Measurements from ENCODE around the gene CINP. TPM values are rescaled to one million over a fixed set of nuclear protein-coding genes. Genes with fewer than 3 reads are reported as not detected.
"Not testable (repeated sequence)": the region's sequence is repeated elsewhere in the genome, so short reads cannot be mapped to it uniquely, and the experiment has no call there.

The CINP gene
- polyA plus RNA-seq, 2 donors, result 29.2 to 43.4 TPM

- no peaks in the 10 kb centered on the region for H3K9me3 ChIP-seq (ENCODE audit: control insufficient read depth in 2 of 2, insufficient read depth in 1 of 2, low read depth in 1 of 2, low read length in 1 of 2)
- peak overlapping the region; percentile 51 for H3K4me3 ChIP-seq (ENCODE audit: low read depth in 1 of 2, low read length in 2 of 2)
- no peaks in the 10 kb centered on the region for H3K36me3 ChIP-seq (ENCODE audit: control insufficient read depth in 2 of 2, insufficient read depth in 2 of 2, low read length in 1 of 2)
- H3K27ac ChIP-seq (ENCODE audit: low read depth in 2 of 2, low read length in 1 of 2), result peak overlapping the region; percentile 83 to 94
- peaks cover 3 to 9% of the 10 kb centered on the region in 2 donors for H3K4me1 ChIP-seq (ENCODE audit: control insufficient read depth in 2 of 2, insufficient read depth in 2 of 2, low read length in 1 of 2)
- no peaks in the 10 kb centered on the region for H3K27me3 ChIP-seq (ENCODE audit: control insufficient read depth in 1 of 2, insufficient read depth in 2 of 2, low read length in 2 of 2)
- WGBS, 2 donors, result 48 to 49% methylated on average over 12 of the region's 12 CpGs
These were observed 45.0 kb downstream of the CINP start for GRCh38 chr14:102317564-102318248.

DNA sequence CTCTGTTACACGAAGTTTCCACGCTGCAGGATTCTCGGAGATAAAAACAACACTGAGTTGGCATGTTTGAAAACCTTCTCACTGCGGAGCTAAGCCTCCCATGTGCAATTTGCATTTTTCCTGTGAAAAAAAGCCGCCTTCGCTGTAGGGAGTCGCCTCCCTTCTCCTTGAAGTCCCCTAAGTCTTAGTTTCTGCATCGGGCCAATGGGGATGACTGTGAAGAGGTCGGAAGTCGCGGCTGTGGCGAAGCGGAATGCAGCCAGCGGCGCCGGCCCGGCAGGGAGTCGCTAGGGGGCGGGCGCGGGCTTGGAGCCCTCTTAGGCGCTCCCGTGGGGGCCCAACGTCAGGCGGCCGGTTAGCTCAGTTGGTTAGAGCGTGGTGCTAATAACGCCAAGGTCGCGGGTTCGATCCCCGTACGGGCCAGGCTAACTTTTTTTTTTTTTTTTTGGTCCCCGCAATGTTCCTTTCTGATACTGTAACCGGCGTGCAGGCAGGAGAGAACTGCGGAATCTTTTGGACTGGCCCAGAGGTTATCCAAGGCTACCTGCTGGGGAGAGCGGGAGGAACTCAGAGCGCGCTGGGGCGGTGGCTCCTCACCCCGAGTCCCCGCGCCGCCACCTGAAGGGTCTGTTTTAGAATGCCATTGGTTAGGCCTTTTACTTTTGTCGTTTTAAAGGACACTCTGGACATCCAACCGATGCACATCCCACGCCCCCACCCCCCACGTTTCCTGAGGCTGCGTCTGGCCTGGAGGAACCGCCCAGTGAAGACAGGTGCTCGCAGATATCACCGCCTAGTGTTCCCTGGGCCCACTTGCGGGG is 45.7 kb downstream of the CINP start:
- WGBS, 2 donors, result 0 to 1% methylated on average over 50 to 54 of the region's 54 CpGs
- H3K27ac ChIP-seq (ENCODE audit: low read depth in 2 of 2, low read length in 1 of 2), result peak overlapping the region; percentile 83 to 94
- no peaks in the 10 kb centered on the region for H3K9me3 ChIP-seq (ENCODE audit: control insufficient read depth in 2 of 2, insufficient read depth in 1 of 2, low read depth in 1 of 2, low read length in 1 of 2)
- peak overlapping the region; percentile 51 for H3K4me3 ChIP-seq (ENCODE audit: low read depth in 1 of 2, low read length in 2 of 2)
- no peaks in the 10 kb centered on the region for H3K27me3 ChIP-seq (ENCODE audit: control insufficient read depth in 1 of 2, insufficient read depth in 2 of 2, low read length in 2 of 2)
- H3K4me1 ChIP-seq (ENCODE audit: control insufficient read depth in 2 of 2, insufficient read depth in 2 of 2, low read length in 1 of 2), result peaks cover 3 to 9% of the 10 kb centered on the region in 2 donors
- no peaks in the 10 kb centered on the region for H3K36me3 ChIP-seq (ENCODE audit: control insufficient read depth in 2 of 2, insufficient read depth in 2 of 2, low read length in 1 of 2)

DNA sequence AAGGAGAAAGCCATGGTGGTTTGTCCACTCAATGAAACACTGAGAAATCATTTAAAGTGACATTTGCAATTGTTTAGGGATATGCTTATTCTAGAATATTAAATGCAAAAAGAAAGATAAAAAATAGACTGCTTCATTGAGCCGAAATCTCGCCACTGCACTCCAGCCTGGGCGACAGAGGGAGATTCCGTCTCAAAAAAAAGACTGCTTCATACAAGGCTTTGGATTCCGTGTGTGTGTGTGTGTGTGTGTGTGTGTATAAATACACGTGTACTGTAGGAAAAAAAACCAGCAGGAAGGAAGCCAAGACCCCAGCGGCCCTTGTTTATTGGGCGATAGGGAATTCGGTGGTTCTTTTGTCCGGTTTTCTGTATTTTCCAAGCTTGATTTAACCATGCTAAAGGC is 46.4 kb downstream of the CINP start:
- H3K36me3 ChIP-seq (ENCODE audit: control insufficient read depth in 2 of 2, insufficient read depth in 2 of 2, low read length in 1 of 2), result no peaks in the 10 kb centered on the region
- no peaks in the 10 kb centered on the region for H3K27me3 ChIP-seq (ENCODE audit: control insufficient read depth in 1 of 2, insufficient read depth in 2 of 2, low read length in 2 of 2)
- WGBS, 2 donors, result 1 to 3% methylated on average over 10 of the region's 10 CpGs
- H3K9me3 ChIP-seq (ENCODE audit: control insufficient read depth in 2 of 2, insufficient read depth in 1 of 2, low read depth in 1 of 2, low read length in 1 of 2), result no peaks in the 10 kb centered on the region
- peaks cover 3 to 9% of the 10 kb centered on the region in 2 donors for H3K4me1 ChIP-seq (ENCODE audit: control insufficient read depth in 2 of 2, insufficient read depth in 2 of 2, low read length in 1 of 2)
- H3K27ac ChIP-seq (ENCODE audit: low read depth in 2 of 2, low read length in 1 of 2), result peak overlapping the region; percentile 50 to 57
- peak overlapping the region; percentile 39 to 51 for H3K4me3 ChIP-seq (ENCODE audit: low read depth in 1 of 2, low read length in 2 of 2)

DNA sequence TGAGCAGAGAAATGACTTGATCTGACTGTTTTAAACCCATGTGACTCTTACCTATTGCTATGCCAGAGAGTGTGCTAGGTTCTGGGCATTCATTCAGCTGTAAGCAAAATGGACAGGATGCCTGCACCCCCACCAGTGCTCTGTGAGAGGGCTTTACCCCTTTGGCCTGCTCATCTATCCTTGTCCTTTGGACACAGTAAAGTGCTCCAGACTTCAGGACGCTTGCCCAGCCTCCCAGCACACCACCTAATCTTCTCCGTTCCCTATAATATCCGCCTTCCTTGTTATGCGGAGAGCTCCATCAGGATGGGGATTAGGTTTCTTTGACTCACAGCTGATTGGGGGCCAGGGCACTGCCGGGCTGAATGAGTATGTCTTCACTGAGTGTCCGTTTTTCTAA is 47.6 kb downstream of the CINP start:
- H3K9me3 ChIP-seq (ENCODE audit: control insufficient read depth in 2 of 2, insufficient read depth in 1 of 2, low read depth in 1 of 2, low read length in 1 of 2), result no peaks in the 10 kb centered on the region
- H3K4me1 ChIP-seq (ENCODE audit: control insufficient read depth in 2 of 2, insufficient read depth in 2 of 2, low read length in 1 of 2), result peaks cover 3 to 9% of the 10 kb centered on the region in 2 donors
- no peaks in the 10 kb centered on the region for H3K36me3 ChIP-seq (ENCODE audit: control insufficient read depth in 2 of 2, insufficient read depth in 2 of 2, low read length in 1 of 2)
- no peaks in the 10 kb centered on the region for H3K27me3 ChIP-seq (ENCODE audit: control insufficient read depth in 1 of 2, insufficient read depth in 2 of 2, low read length in 2 of 2)
- WGBS, 2 donors, result 91 to 92% methylated on average over 6 of the region's 6 CpGs
- no peak overlapping the region for H3K27ac ChIP-seq (ENCODE audit: low read depth in 2 of 2, low read length in 1 of 2)
- no peak overlapping the region for H3K4me3 ChIP-seq (ENCODE audit: low read depth in 1 of 2, low read length in 2 of 2)

DNA sequence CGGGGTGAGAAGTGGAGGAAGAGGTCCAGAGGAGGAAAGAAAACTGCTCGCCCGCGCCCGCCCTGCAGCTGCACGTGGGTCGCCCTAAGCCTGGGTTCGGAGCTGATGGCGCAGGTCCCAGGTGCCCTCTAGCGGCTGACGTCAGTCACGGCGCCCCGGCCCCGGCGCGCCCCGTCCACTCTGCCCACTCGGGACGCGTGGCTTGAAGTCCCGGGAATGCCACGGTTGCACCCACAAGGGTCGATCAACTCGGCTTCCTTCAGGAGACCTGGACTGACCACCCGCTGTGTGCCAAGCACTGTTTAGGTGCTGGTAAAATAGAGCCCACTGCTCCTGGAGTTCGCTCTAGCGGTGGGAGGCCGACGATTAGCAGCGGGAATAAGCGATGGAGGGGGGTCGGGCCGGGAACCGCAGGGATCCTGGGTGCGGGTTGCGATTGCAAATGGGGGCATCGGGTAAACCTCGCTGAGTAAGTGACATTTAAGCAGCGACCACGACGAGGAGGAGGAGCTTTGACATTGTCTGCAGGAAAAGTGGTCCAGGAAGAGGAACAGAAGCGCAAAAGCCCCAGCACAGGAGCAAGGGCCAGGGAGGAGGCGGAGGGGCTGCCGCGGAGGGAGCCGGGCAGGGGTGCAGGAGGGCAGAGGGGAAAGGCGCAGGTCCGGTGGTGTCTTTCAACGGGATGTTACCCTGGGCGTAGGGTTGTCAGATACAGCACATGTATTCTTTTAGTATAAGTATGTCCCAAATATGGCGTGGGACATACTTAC is 48.3 kb downstream of the CINP start:
- H3K27me3 ChIP-seq (ENCODE audit: control insufficient read depth in 1 of 2, insufficient read depth in 2 of 2, low read length in 2 of 2), result no peaks in the 10 kb centered on the region
- H3K36me3 ChIP-seq (ENCODE audit: control insufficient read depth in 2 of 2, insufficient read depth in 2 of 2, low read length in 1 of 2), result no peaks in the 10 kb centered on the region
- H3K9me3 ChIP-seq (ENCODE audit: control insufficient read depth in 2 of 2, insufficient read depth in 1 of 2, low read depth in 1 of 2, low read length in 1 of 2), result no peaks in the 10 kb centered on the region
- 7% methylated on average over 52 of the region's 52 CpGs for WGBS, 2 donors
- peaks cover 3 to 9% of the 10 kb centered on the region in 2 donors for H3K4me1 ChIP-seq (ENCODE audit: control insufficient read depth in 2 of 2, insufficient read depth in 2 of 2, low read length in 1 of 2)
- no peak overlapping the region for H3K27ac ChIP-seq (ENCODE audit: low read depth in 2 of 2, low read length in 1 of 2)
- H3K4me3 ChIP-seq (ENCODE audit: low read depth in 1 of 2, low read length in 2 of 2), result peak overlapping the region; percentile 42 to 53

- 0 to 1% methylated on average over 51 to 53 of the region's 53 CpGs for WGBS, 2 donors
- Histone ChIP-seq H3K4me1 (ENCODE audit: control insufficient read depth in 2 of 2, insufficient read depth in 2 of 2, low read length in 1 of 2) (no peaks in the 10 kb centered on the region), H3K9me3 (ENCODE audit: control insufficient read depth in 2 of 2, insufficient read depth in 1 of 2, low read depth in 1 of 2, low read length in 1 of 2) (no peaks in the 10 kb centered on the region), H3K27ac (ENCODE audit: low read depth in 2 of 2, low read length in 1 of 2) (peak within 1 kb of the TSS in 1 of 2 donors; percentile 44), H3K27me3 (ENCODE audit: control insufficient read depth in 1 of 2, insufficient read depth in 2 of 2, low read length in 2 of 2) (no peaks in the 10 kb centered on the region), H3K4me3 (ENCODE audit: low read depth in 1 of 2, low read length in 2 of 2) (peak within 1 kb of the TSS; percentile 78 to 86), H3K36me3 (ENCODE audit: control insufficient read depth in 2 of 2, insufficient read depth in 2 of 2, low read length in 1 of 2) (no peaks in the 10 kb centered on the region)
These were observed 57.8 kb downstream of the CINP start, which contains the start of gene MOK for GRCh38 chr14:102304611-102305506. Gene MOK, minus strand, starts transcription at chr14:102305164. Its CDS starts 196 bp downstream, at chr14:102304968.

- H3K27ac ChIP-seq (ENCODE audit: low read depth in 2 of 2, low read length in 1 of 2), result no peak overlapping the region
- WGBS, 2 donors, result 87 to 95% methylated on average over 3 of the region's 3 CpGs
- H3K27me3 ChIP-seq (ENCODE audit: control insufficient read depth in 1 of 2, insufficient read depth in 2 of 2, low read length in 2 of 2), result no peaks in the 10 kb centered on the region
- no peaks in the 10 kb centered on the region for H3K9me3 ChIP-seq (ENCODE audit: control insufficient read depth in 2 of 2, insufficient read depth in 1 of 2, low read depth in 1 of 2, low read length in 1 of 2)
- no peaks in the 10 kb centered on the region for H3K36me3 ChIP-seq (ENCODE audit: control insufficient read depth in 2 of 2, insufficient read depth in 2 of 2, low read length in 1 of 2)
- no peak overlapping the region for H3K4me3 ChIP-seq (ENCODE audit: low read depth in 1 of 2, low read length in 2 of 2)
- no peaks in the 10 kb centered on the region for H3K4me1 ChIP-seq (ENCODE audit: control insufficient read depth in 2 of 2, insufficient read depth in 2 of 2, low read length in 1 of 2)
These were observed 59.0 kb downstream of the CINP start for GRCh38 chr14:102303664-102304063.

- not testable (repeated sequence) for H3K36me3 ChIP-seq (ENCODE audit: control insufficient read depth in 2 of 2, insufficient read depth in 2 of 2, low read length in 1 of 2); H3K4me1 ChIP-seq (ENCODE audit: control insufficient read depth in 2 of 2, insufficient read depth in 2 of 2, low read length in 1 of 2); H3K9me3 ChIP-seq (ENCODE audit: control insufficient read depth in 2 of 2, insufficient read depth in 1 of 2, low read depth in 1 of 2, low read length in 1 of 2); H3K27me3 ChIP-seq (ENCODE audit: control insufficient read depth in 1 of 2, insufficient read depth in 2 of 2, low read length in 2 of 2); H3K4me3 ChIP-seq (ENCODE audit: low read depth in 1 of 2, low read length in 2 of 2); H3K27ac ChIP-seq (ENCODE audit: low read depth in 2 of 2, low read length in 1 of 2)
- WGBS, 2 donors, result 85 to 90% methylated on average over 12 of the region's 12 CpGs
These were observed 64.2 kb downstream of the CINP start for GRCh38 chr14:102298303-102299070.
